HepG2 (cell line): Measurements from ENCODE around the gene SIVA1. TPM values are rescaled to one million over a fixed set of nuclear protein-coding genes. Genes with fewer than 3 reads are reported as not detected.
A peak's percentile ranks its signal among the peaks of the same experiment; 100 is the strongest.

ENCODE experiments used
- ARID2 ChIP-seq: sonication (generic); formaldehyde crosslinking; IDR thresholded peaks from 2 replicates; pipeline ENCODE4 v1.8.1; 2022; ENCODE audit warnings: mild to moderate bottlenecking, missing genetic modification reagents, borderline replicate concordance
- BRD4 ChIP-seq: sonication (generic); formaldehyde crosslinking; IDR thresholded peaks from 2 replicates; pipeline ENCODE4 v1.4.0; 2020; ENCODE audit warnings: missing genetic modification reagents
- CERS6 ChIP-seq: sonication (generic); formaldehyde crosslinking; IDR thresholded peaks from 2 replicates; pipeline ENCODE4 v1.5.0; 2020; ENCODE audit warnings: missing genetic modification reagents
- E2F5 ChIP-seq: sonication (generic); formaldehyde crosslinking; conservative IDR thresholded peaks from 2 replicates; pipeline ENCODE4 v1.4.0; 2020; ENCODE audit warnings: missing genetic modification reagents
- HMGA1 ChIP-seq: sonication (generic); formaldehyde crosslinking; conservative IDR thresholded peaks from 2 replicates; pipeline ENCODE4 v1.4.0; 2020; ENCODE audit warnings: missing genetic modification reagents
- KLF11 ChIP-seq: IDR thresholded peaks from 2 replicates; pipeline ENCODE4 v1.6.1; 2016; ENCODE audit warnings: missing compliant biosample characterization
- KLF13 ChIP-seq: sonication (generic); formaldehyde crosslinking; IDR thresholded peaks from 2 replicates; pipeline ENCODE4 v1.4.0; 2020; ENCODE audit warnings: mild to moderate bottlenecking, missing genetic modification reagents
- NRL ChIP-seq: sonication (generic); formaldehyde crosslinking; IDR thresholded peaks from 2 replicates; pipeline ENCODE4 v1.5.0; 2020; ENCODE audit warnings: missing genetic modification reagents, mild to moderate bottlenecking, moderate library complexity, borderline replicate concordance
- POLR2AphosphoS5 ChIP-seq: IDR thresholded peaks from 2 replicates; pipeline ENCODE4 v1.6.1; 2012; ENCODE audit warnings: low read depth, low read length
- RARA ChIP-seq: IDR thresholded peaks from 2 replicates; pipeline ENCODE4 v1.6.1; 2016; ENCODE audit warnings: missing genetic modification reagents, missing compliant biosample characterization
- RARG ChIP-seq: sonication (generic); formaldehyde crosslinking; IDR thresholded peaks from 2 replicates; pipeline ENCODE4 v1.4.0; 2020; ENCODE audit warnings: low read depth, mild to moderate bottlenecking, missing genetic modification reagents
- RBM39 ChIP-seq: fragments of 200-400 bp; formaldehyde crosslinking; IDR thresholded peaks from one replicate; pipeline ENCODE4 v1.6.1; 2018; ENCODE audit warnings: antibody characterized with exemption, mild to moderate bottlenecking, low read depth, low read length; ENCODE audit not compliant: poor library complexity, severe bottlenecking
- RFX3 ChIP-seq: IDR thresholded peaks from 2 replicates; pipeline ENCODE4 v1.6.1; 2016; ENCODE audit warnings: missing biosample characterization, missing genetic modification reagents
- SIN3B ChIP-seq: fragments of 150-350 bp; IDR thresholded peaks from 2 replicates; pipeline ENCODE4 v1.6.1; 2014; ENCODE audit warnings: low read length
- SNRNP70 ChIP-seq: fragments of 200-400 bp; formaldehyde crosslinking; IDR thresholded peaks from 2 replicates; pipeline ENCODE4 v1.6.1; 2017; ENCODE audit warnings: mild to moderate bottlenecking, low read depth, low read length, moderate library complexity
- SRSF1 ChIP-seq: fragments of 200-400 bp; formaldehyde crosslinking; optimal IDR thresholded peaks from 2 replicates; pipeline ENCODE3; 2017; ENCODE audit warnings: mild to moderate bottlenecking, low read depth, low read length, moderate library complexity
- SRY ChIP-seq: sonication (generic); formaldehyde crosslinking; IDR thresholded peaks from 2 replicates; pipeline ENCODE4 v1.8.0; 2022; ENCODE audit warnings: mild to moderate bottlenecking, missing genetic modification reagents
- TERF1 ChIP-seq: sonication (generic); formaldehyde crosslinking; IDR thresholded peaks from 2 replicates; pipeline ENCODE4 v1.8.0; 2022; ENCODE audit warnings: mild to moderate bottlenecking, missing genetic modification reagents, moderate library complexity
- TFDP1 ChIP-seq: IDR thresholded peaks from 2 replicates; pipeline ENCODE4 v1.6.1; 2016; ENCODE audit warnings: missing compliant biosample characterization, missing genetic modification reagents, borderline replicate concordance
- ZNF20 ChIP-seq: sonication (generic); formaldehyde crosslinking; IDR thresholded peaks from 2 replicates; pipeline ENCODE4 v1.4.0; 2020; ENCODE audit warnings: mild to moderate bottlenecking, moderate library complexity, missing genetic modification reagents
- ZNF274 ChIP-seq: sonication (generic); formaldehyde crosslinking; IDR thresholded peaks from 2 replicates; pipeline ENCODE4 v1.5.1; 2020; ENCODE audit warnings: mild to moderate bottlenecking, missing genetic modification reagents
- ZNF446 ChIP-seq: sonication (generic); formaldehyde crosslinking; IDR thresholded peaks from 2 replicates; pipeline ENCODE4 v1.5.0; 2020; ENCODE audit warnings: mild to moderate bottlenecking, missing genetic modification reagents
- ZNF879 ChIP-seq: sonication (generic); formaldehyde crosslinking; IDR thresholded peaks from 2 replicates; pipeline ENCODE4 v1.8.1; 2023; ENCODE audit warnings: missing genetic modification reagents
- ZNF891 ChIP-seq: sonication (generic); formaldehyde crosslinking; IDR thresholded peaks from 2 replicates; pipeline ENCODE4 v1.5.0; 2020; ENCODE audit warnings: mild to moderate bottlenecking, missing genetic modification reagents
- ZSCAN30 ChIP-seq: sonication (generic); formaldehyde crosslinking; IDR thresholded peaks from 2 replicates; pipeline ENCODE4 v1.5.0; 2020; ENCODE audit warnings: mild to moderate bottlenecking, missing genetic modification reagents
- polyA plus RNA-seq, 8 experiments: library from polyadenylated mRNA; depleted of rRNA in 3 of 8; stranded (reverse) in 7 of 8; unstranded in 1 of 8; fragments of >200 nt; fragmentation: Illumina TruSeq in 4 of 8; extraction: Trizol in 4 of 8; gene quantifications; 2 replicates each; pipeline versions ENCODE4 v1.2.1 to v1.2.3, GENCODE V29; 2011 to 2016; ENCODE audit warnings: low read depth in 4 of 8, missing spikeins in 1 of 8, mixed read lengths in 1 of 8; ENCODE audit not compliant: insufficient read depth in 1 of 8
- total RNA-seq, 5 experiments: library from RNA; depleted of rRNA; stranded (reverse); fragments of >200 nt; fragmentation: Illumina TruSeq; extraction: Trizol; gene quantifications; 2 replicates each; pipeline ENCODE4 v1.2.3, GENCODE V29; 2016; ENCODE audit warnings: low read depth in 1 of 5
- TF ChIP-seq, protein P1 (sequence below): sonication (generic); formaldehyde crosslinking; IDR thresholded peaks from 2 replicates; pipeline ENCODE4 v1.5.0; 2020; ENCODE audit warnings: missing genetic modification reagents, mild to moderate bottlenecking, borderline replicate concordance
- TF ChIP-seq, protein P2 (sequence below): sonication (generic); formaldehyde crosslinking; IDR thresholded peaks from 2 replicates; pipeline ENCODE4 v1.4.0; 2020; ENCODE audit warnings: mild to moderate bottlenecking, missing genetic modification reagents

The SIVA1 gene
- total and polyA plus RNA-seq, 2 of the 13 experiments (the other 11 are each of a cell fraction or from before 2014, with no cell fraction given), result 123 to 186 TPM

GRCh38 chr14:104722938-104723650 is 29.9 kb upstream of the SIVA1 start (continued):
- TF ChIP-seq ZNF891 (CRISPR knock-in tag) (no peak), SRSF1 (no peak), HMGA1 (CRISPR knock-in tag) (no peak), TFDP1 (CRISPR knock-in tag) (no peak), ARID2 (CRISPR knock-in tag) (no peak), RARG (CRISPR knock-in tag) (no peak), ZSCAN30 (no peak), RARA (CRISPR knock-in tag) (no peak), KLF11 (CRISPR knock-in tag) (no peak), BRD4 (no peak), ZNF879 (CRISPR knock-in tag) (no peak), SIN3B (no peak), CERS6 (no peak), SRY (CRISPR knock-in tag) (no peak), ZNF20 (CRISPR knock-in tag) (no peak), ZNF274 (peak; percentile 56; the same call in 1 of the 2 replicates), KLF13 (no peak), ZNF446 (0 out of 2 replicates have a peak, but pooled peaks have one; percentile 32), E2F5 (CRISPR knock-in tag) (0 out of 2 replicates have a peak, but pooled peaks have one; percentile 17), SNRNP70 (no peak), TERF1 (CRISPR knock-in tag) (no peak), POLR2AphosphoS5 (no peak), RFX3 (no peak), RBM39 (peak; percentile 26), NRL (CRISPR knock-in tag) (0 out of 2 replicates have a peak, but pooled peaks have one; percentile 50)
- TF ChIP-seq, protein P1, sequence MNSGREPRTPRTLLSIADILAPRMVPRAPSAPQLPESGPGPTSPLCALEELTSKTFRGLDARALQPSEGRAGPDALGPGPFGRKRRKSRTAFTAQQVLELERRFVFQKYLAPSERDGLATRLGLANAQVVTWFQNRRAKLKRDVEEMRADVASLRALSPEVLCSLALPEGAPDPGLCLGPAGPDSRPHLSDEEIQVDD (CRISPR knock-in tag), result no peak
- TF ChIP-seq, protein P2, sequence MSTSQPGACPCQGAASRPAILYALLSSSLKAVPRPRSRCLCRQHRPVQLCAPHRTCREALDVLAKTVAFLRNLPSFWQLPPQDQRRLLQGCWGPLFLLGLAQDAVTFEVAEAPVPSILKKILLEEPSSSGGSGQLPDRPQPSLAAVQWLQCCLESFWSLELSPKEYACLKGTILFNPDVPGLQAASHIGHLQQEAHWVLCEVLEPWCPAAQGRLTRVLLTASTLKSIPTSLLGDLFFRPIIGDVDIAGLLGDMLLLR, result 0 out of 2 replicates have a peak, but pooled peaks have one; percentile 56
